Measurements from ENCODE around the gene PDPR. TPM values are rescaled to one million over a fixed set of nuclear protein-coding genes. Genes with fewer than 3 reads are reported as not detected.
"Not testable (repeated sequence)": the region's sequence is repeated elsewhere in the genome, so short reads cannot be mapped to it uniquely, and the experiment has no call there.

Gene PDPR
- total RNA-seq (10 to 100 TPM; 11.3 to 85.7 (median 29.6) TPM), polyA plus RNA-seq (1 to 10 TPM; 2.4 to 5.0 (median 4.1) TPM)
- long read RNA-seq, donor 1: 0 reads
- long read RNA-seq, donor 2, full-length matches to known transcripts: 1 of 1 reads
- long read RNA-seq, donor 2, partial matches to known transcripts: 0 of 1 reads
- long read RNA-seq, donor 2, other reads (novel, unspliced or antisense): 0 of 1 reads
- long read RNA-seq, donor 3: 0 reads
- long read RNA-seq, donor 4: 0 reads
- long read RNA-seq, donor 5, full-length matches to known transcripts: 2 of 2 reads
- long read RNA-seq, donor 5, partial matches to known transcripts: 0 of 2 reads
- long read RNA-seq, donor 5, other reads (novel, unspliced or antisense): 0 of 2 reads
- long read RNA-seq, donor 6: 0 reads
- long read RNA-seq, donor 7, full-length matches to known transcripts: 2 of 2 reads
- long read RNA-seq, donor 7, partial matches to known transcripts: 0 of 2 reads
- long read RNA-seq, donor 7, other reads (novel, unspliced or antisense): 0 of 2 reads
- long read RNA-seq, donor 8: 0 reads
- long read RNA-seq, donor 9: 0 reads
- long read RNA-seq, donor 10: 0 reads

GRCh38 chr16:70113982-70114826 is at the start of gene PDPR:
Gene PDPR (plus strand): TSS chr16:70114332. CDS start chr16:70120493, 6,161 bp downstream.
- peaks cover 5 to 25% (median 16%) of the 10 kb centered on the region in 4 donors for H3K4me1 ChIP-seq
- WGBS, 5 donors: 0 to 1% (median 0%) methylated on average over 4 to 80 of the region's 88 CpGs
- H3K36me3 ChIP-seq; intact Hi-C loops (cut with DNase I; ENCODE audit: low total_unique reads); H3K9me3 ChIP-seq; H3K27me3 ChIP-seq: not testable (repeated sequence)
- H3K4me3 ChIP-seq: peak within 1 kb of the TSS; percentile 58 to 83 (median 70)
- peak in 2 of 3 donors; percentile 72 to 85 for TF ChIP-seq POLR2AphosphoS5 (IDR thresholded peaks at IDR 0.05)
- H3K27ac ChIP-seq: peak within 1 kb of the TSS; percentile 68 to 87 (median 80)
- peak; percentile 96 to 97 for DNase-seq

GRCh38 chr16:70064841-70065370 is 49.2 kb upstream of the PDPR start:
- H3K36me3 ChIP-seq; intact Hi-C loops (cut with DNase I; ENCODE audit: low total_unique reads); H3K27me3 ChIP-seq; H3K9me3 ChIP-seq: not testable (repeated sequence)
- DNase-seq: peak; percentile 70 to 83
- Histone ChIP-seq H3K4me3 (peak overlapping the region; percentile 62 to 71 (median 66)), H3K4me1 (peaks cover 13 to 55% (median 30%) of the 10 kb centered on the region in 4 donors), H3K27ac (peak overlapping the region; percentile 86 to 94 (median 93))
- WGBS, 5 donors: 0 to 5% (median 2%) methylated on average over 10 to 22 of the region's 22 CpGs

DNA sequence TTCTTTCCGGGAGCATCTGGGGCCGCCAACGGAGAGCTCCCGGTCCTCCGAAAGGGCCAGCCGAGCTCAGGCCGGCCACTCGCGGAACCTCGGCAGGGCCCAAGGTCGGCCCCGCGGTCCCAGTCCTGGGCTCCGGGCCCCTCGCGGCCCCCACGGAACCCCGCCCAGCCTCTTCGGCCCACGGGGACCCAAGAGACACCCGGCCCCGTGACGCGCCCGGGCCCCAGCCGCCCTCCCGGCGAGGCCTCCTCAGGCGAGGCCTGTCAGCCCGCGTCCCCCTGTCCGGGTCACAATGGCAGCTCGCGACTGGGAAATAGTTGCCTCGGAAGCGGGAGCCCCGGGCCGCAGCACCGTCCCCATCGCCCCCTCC is 48.8 kb upstream of the PDPR start:
- 0 to 1% (median 0%) methylated on average over 3 to 30 of the region's 40 CpGs for WGBS, 5 donors
- intact Hi-C loops (cut with DNase I; ENCODE audit: low total_unique reads); DNase-seq: not testable (repeated sequence)

GRCh38 chr16:70065746-70066658 is 48.1 kb upstream of the PDPR start:
- Histone ChIP-seq H3K4me3 (peak overlapping the region; percentile 62 to 71 (median 66)), H3K27ac (peak overlapping the region; percentile 86 to 94 (median 93)), H3K4me1 (peaks cover 6 to 44% (median 22%) of the 10 kb centered on the region in 4 donors)
- H3K36me3 ChIP-seq; intact Hi-C loops (cut with DNase I; ENCODE audit: low total_unique reads); H3K27me3 ChIP-seq; H3K9me3 ChIP-seq: not testable (repeated sequence)
- WGBS, 5 donors: 0 to 2% (median 1%) methylated on average over 13 to 62 of the region's 62 CpGs
- DNase-seq: peak; percentile 97
- TF ChIP-seq POLR2AphosphoS5 (IDR thresholded peaks at IDR 0.05): peak; percentile 47 to 81 (median 78)

More for the DNA sequence above, 48.8 kb upstream of the PDPR start:
- not testable (repeated sequence) for H3K9me3 ChIP-seq, H3K36me3 ChIP-seq, H3K27me3 ChIP-seq
- Histone ChIP-seq H3K4me1 (peaks cover 11 to 51% (median 25%) of the 10 kb centered on the region in 4 donors), H3K27ac (peak overlapping the region; percentile 86 to 94 (median 93)), H3K4me3 (peak overlapping the region; percentile 62 to 71 (median 66))

- DNase-seq; intact Hi-C loops (cut with DNase I; ENCODE audit: low total_unique reads): not testable (repeated sequence)
- peak overlapping the region; percentile 62 to 71 (median 66) for H3K4me3 ChIP-seq
Observed at GRCh38 chr16:70066751-70067150, 47.4 kb upstream of the PDPR start.

DNA sequence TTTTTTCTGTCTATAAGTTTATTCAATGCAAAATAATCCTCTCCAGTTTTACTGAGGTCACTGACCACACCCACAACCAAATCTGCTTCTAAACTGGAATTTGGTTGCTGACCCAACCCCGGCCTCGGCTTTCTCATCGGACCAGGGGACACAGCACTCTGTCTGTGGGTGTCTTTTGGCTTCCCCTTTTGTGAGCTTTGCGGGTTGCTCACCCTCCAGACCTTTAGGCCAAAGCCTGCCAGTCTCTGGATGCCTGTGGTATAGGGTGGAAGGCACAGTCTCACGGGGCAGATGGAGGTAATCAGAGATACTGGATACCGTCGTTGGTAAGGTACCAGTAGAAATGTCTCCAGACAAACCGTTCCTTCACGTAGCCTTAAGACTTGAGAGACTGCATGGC is 35.1 kb upstream of the PDPR start:
- H3K36me3 ChIP-seq; DNase-seq; H3K9me3 ChIP-seq; H3K27me3 ChIP-seq; H3K27ac ChIP-seq; intact Hi-C loops (cut with DNase I; ENCODE audit: low total_unique reads); H3K4me1 ChIP-seq; H3K4me3 ChIP-seq: not testable (repeated sequence)
- 90 to 96% (median 93%) methylated on average over 3 to 9 of the region's 9 CpGs for WGBS, 5 donors

More at GRCh38 chr16:70066751-70067150, 47.4 kb upstream of the PDPR start:
- H3K27me3 ChIP-seq, H3K36me3 ChIP-seq, H3K9me3 ChIP-seq: not testable (repeated sequence)
- peak overlapping the region in 2 of 5 donors; percentile 90 to 94 for H3K27ac ChIP-seq
- peaks cover 0 to 37% (median 15%) of the 10 kb centered on the region in 4 donors for H3K4me1 ChIP-seq
- WGBS, 5 donors: 14 to 31% (median 14%) methylated on average over 12 to 14 of the region's 14 CpGs

GRCh38 chr16:70081219-70081618 is 32.9 kb upstream of the PDPR start:
- H3K27ac ChIP-seq; H3K4me1 ChIP-seq; intact Hi-C loops (cut with DNase I; ENCODE audit: low total_unique reads); H3K36me3 ChIP-seq; H3K9me3 ChIP-seq; H3K27me3 ChIP-seq; DNase-seq; H3K4me3 ChIP-seq: not testable (repeated sequence)
- WGBS, 5 donors: 72 to 83% (median 77%) methylated on average over 7 of the region's 7 CpGs

GRCh38 chr16:70083931-70084330 is 30.2 kb upstream of the PDPR start:
- intact Hi-C loops (cut with DNase I; ENCODE audit: low total_unique reads); DNase-seq: not testable (repeated sequence)
- WGBS, 5 donors: 80 to 87% (median 84%) methylated on average over 4 of the region's 4 CpGs

DNA sequence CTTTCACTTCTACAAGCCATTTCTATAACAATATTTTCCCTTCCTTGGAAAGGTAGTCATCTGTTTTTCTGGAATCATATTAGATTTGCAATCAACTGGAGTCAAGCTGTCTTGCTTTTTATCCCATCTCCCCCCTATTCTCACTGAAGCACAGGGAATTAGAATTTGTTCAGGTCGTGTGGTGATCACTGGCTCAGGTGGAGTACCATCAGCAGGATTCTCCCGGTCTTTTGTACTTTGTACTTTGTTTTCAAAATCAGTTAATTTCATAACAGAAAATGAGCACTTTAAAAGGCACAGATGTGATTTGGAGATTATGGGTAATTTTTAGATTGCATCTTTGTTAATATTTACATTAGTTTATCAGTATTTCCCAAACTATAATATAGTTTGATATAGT is 26.0 kb upstream of the PDPR start:
- intact Hi-C loops (cut with DNase I; ENCODE audit: low total_unique reads); DNase-seq; H3K4me3 ChIP-seq; H3K27me3 ChIP-seq; H3K27ac ChIP-seq; H3K4me1 ChIP-seq; H3K36me3 ChIP-seq; H3K9me3 ChIP-seq: not testable (repeated sequence)
- WGBS, 5 donors: 53 to 82% (median 79%) methylated on average over 1 to 2 of the region's 2 CpGs

More at GRCh38 chr16:70083931-70084330, 30.2 kb upstream of the PDPR start:
- not testable (repeated sequence) for H3K4me1 ChIP-seq, H3K9me3 ChIP-seq, H3K27ac ChIP-seq, H3K27me3 ChIP-seq, H3K36me3 ChIP-seq, H3K4me3 ChIP-seq

DNA sequence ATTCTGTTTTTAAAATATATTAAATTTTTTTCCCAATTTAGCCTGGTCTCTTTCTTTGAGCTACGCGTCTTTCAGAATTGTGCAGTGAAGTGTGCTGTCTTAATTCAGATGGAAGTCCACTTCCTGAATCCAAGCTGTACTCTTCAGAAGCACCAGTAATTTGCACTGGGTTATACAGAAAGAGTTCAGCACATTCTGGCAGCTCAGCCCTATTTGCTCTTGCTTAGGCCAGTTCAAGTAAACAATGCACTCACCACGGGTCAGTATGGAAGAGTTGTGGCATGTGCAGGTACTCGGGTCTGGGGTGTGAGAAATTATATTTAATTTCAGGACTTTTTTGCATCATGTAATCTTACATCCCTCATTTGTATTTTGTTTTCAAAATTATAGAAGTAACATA is 25.3 kb upstream of the PDPR start:
- intact Hi-C loops (cut with DNase I; ENCODE audit: low total_unique reads): not testable (repeated sequence)

More for the DNA sequence above, 25.3 kb upstream of the PDPR start:
- H3K27me3 ChIP-seq, H3K36me3 ChIP-seq, H3K9me3 ChIP-seq, H3K4me3 ChIP-seq, H3K27ac ChIP-seq, H3K4me1 ChIP-seq, DNase-seq: not testable (repeated sequence)
- WGBS, 5 donors: 43% methylated on average over 1 of the region's 4 CpGs; no CpG with 5 or more reads in 4 of the 5 donors
